Tibial nerve (tissue), 4 donors: ENCODE results near the gene BAZ1B. TPM values are rescaled to one million over a fixed set of nuclear protein-coding genes. Genes with fewer than 3 reads are reported as not detected.
"Not testable (repeated sequence)": the region's sequence is repeated elsewhere in the genome, so short reads cannot be mapped to it uniquely, and the experiment has no call there.

Experiments used
- DNase-seq, 2 donors: peaks; one replicate each; pipeline ENCODE4 v3.0.0-alpha.2; 2019; ENCODE audit warnings: low spot score in 2 of 2
- H3K27ac ChIP-seq, 4 donors: fragments of 200-600 bp; sonication (generic) in 3 of 4; one replicate each; pipeline ENCODE4 v1.5.1; 2017 to 2019; ENCODE audit warnings: mild to moderate bottlenecking in 1 of 4
- H3K27me3 ChIP-seq, 2 donors: fragments of 200-600 bp; sonication (generic) in 1 of 2; one replicate each; pipeline versions ENCODE4 v1.5.1 to v1.6.0; 2017 to 2019
- H3K36me3 ChIP-seq, 3 donors: fragments of 200-600 bp; sonication (generic); one replicate each; pipeline ENCODE4 v1.5.1; 2018 to 2019
- H3K4me1 ChIP-seq, 4 donors: fragments of 200-600 bp; sonication (generic) in 3 of 4; one replicate each; pipeline ENCODE4 v1.5.1; 2017 to 2019
- H3K4me3 ChIP-seq, 4 donors: fragments of 200-600 bp; sonication (generic) in 3 of 4; one replicate each; pipeline ENCODE4 v1.5.1; 2017 to 2019; ENCODE audit warnings: mild to moderate bottlenecking in 1 of 4, moderate library complexity in 1 of 4
- H3K9me3 ChIP-seq, 4 donors: fragments of 200-600 bp; sonication (generic) in 3 of 4; one replicate each; pipeline ENCODE4 v1.5.1; 2017 to 2019
- CTCF ChIP-seq, 5 experiments: fragments of 200-600 bp in 3 of 5; fragments of 450-650 bp in 2 of 5; sonication (generic) in 3 of 5; IDR thresholded peaks; one replicate each; pipeline ENCODE4 v1.5.1; 2016 to 2019; ENCODE audit warnings: antibody characterized with exemption in 5 of 5, mild to moderate bottlenecking in 3 of 5, moderate library complexity in 2 of 5
- EP300 ChIP-seq, 2 donors: sonication (generic); formaldehyde crosslinking; IDR thresholded peaks; one replicate each; pipeline ENCODE4 v1.6.1; 2017; ENCODE audit warnings: antibody characterized with exemption in 2 of 2, mild to moderate bottlenecking in 1 of 2
- POLR2A ChIP-seq, 2 donors: fragments of 450-650 bp; IDR thresholded peaks; one replicate each; pipeline ENCODE4 v1.6.1; 2017; ENCODE audit warnings: antibody characterized with exemption in 2 of 2, mild to moderate bottlenecking in 2 of 2, moderate library complexity in 2 of 2
- WGBS, 2 donors: methylation state at CpG; one replicate each; pipeline ENCODE4 v1.1.5; 2018; 5-methylcytosine and 5-hydroxymethylcytosine counted together
- total RNA-seq, 4 donors: library from RNA; depleted of rRNA; stranded (reverse); fragments of >200 nt; gene quantifications; one replicate each; pipeline ENCODE4 v1.1.0, GENCODE V29; 2016

The BAZ1B gene
- total RNA-seq, 4 donors from 2014 or later = 53.3 to 70.1 (median 63.6) TPM

- no peak overlapping the region for H3K27ac ChIP-seq
- DNase-seq = no peak
- no peaks in the 10 kb centered on the region for H3K27me3 ChIP-seq
- peaks cover 0 to 47% (median 8%) of the 10 kb centered on the region in 3 donors for H3K36me3 ChIP-seq
- no peaks in the 10 kb centered on the region for H3K4me1 ChIP-seq
- no peaks in the 10 kb centered on the region for H3K9me3 ChIP-seq
- TF ChIP-seq POLR2A (IDR thresholded peaks at IDR 0.05) (no peak), EP300 (IDR thresholded peaks at IDR 0.05) (no peak), CTCF (IDR thresholded peaks at IDR 0.05) (no peak)
- 60 to 70% methylated on average over 12 of the region's 12 CpGs for WGBS, 2 donors
- H3K4me3 ChIP-seq = no peak overlapping the region
Observed at GRCh38 chr7:73567846-73568685, 46.0 kb upstream of the BAZ1B start.

DNA sequence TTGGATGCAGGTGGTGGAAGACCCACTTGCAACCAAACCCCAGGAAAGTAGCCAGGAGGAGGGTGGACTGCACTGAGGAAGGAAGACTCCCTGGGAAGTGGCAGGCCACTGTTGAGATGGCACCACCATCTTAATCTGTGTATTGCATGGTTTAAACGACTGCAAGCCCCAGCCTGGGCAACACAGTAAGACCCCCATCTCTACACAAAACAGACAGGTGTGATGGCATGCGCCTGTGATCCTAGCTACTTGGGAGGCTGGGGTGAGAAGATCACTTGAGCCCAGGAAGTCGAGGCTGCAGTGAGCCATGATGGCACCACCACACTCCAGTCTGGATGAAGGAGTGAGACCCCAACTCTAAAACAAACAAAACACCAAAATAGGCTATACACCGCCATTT, 45.0 kb upstream of the BAZ1B start:
- Histone ChIP-seq H3K9me3 (no peaks in the 10 kb centered on the region), H3K4me3 (no peak overlapping the region), H3K27ac (no peak overlapping the region), H3K27me3 (no peaks in the 10 kb centered on the region), H3K4me1 (no peaks in the 10 kb centered on the region), H3K36me3 (peaks cover 0 to 38% (median 5%) of the 10 kb centered on the region in 3 donors)
- WGBS, 2 donors = 91% methylated on average over 4 of the region's 4 CpGs
- no peak for DNase-seq
- TF ChIP-seq EP300 (IDR thresholded peaks at IDR 0.05) (no peak), CTCF (IDR thresholded peaks at IDR 0.05) (no peak), POLR2A (IDR thresholded peaks at IDR 0.05) (no peak)

DNA sequence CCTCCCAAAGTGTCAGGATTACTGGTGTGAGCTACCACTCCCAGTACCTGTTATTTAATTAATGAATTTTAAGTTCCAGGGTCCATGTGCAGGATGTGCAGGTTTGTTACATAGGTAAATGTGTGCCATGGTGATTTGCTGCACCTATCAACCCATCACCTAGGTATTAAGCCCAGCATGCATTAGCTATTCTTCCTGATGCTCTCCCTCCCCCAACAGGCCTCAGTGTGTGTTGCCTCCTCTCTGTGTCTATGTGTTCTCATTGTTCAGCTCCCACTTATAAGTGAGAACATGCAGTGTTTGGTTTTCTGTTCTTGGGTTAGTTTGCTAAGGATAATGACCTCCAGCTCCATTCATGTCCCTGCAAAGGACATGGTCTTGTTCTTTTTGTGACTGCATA, 44.3 kb upstream of the BAZ1B start:
- H3K27me3 ChIP-seq, DNase-seq, H3K9me3 ChIP-seq, H3K4me1 ChIP-seq: not testable (repeated sequence)
- H3K27ac ChIP-seq = peak overlapping the region in 1 of 4 donors; percentile 21
- H3K36me3 ChIP-seq = peaks cover 0 to 31% (median 5%) of the 10 kb centered on the region in 3 donors
- H3K4me3 ChIP-seq = peak overlapping the region in 1 of 4 donors; percentile 29

DNA sequence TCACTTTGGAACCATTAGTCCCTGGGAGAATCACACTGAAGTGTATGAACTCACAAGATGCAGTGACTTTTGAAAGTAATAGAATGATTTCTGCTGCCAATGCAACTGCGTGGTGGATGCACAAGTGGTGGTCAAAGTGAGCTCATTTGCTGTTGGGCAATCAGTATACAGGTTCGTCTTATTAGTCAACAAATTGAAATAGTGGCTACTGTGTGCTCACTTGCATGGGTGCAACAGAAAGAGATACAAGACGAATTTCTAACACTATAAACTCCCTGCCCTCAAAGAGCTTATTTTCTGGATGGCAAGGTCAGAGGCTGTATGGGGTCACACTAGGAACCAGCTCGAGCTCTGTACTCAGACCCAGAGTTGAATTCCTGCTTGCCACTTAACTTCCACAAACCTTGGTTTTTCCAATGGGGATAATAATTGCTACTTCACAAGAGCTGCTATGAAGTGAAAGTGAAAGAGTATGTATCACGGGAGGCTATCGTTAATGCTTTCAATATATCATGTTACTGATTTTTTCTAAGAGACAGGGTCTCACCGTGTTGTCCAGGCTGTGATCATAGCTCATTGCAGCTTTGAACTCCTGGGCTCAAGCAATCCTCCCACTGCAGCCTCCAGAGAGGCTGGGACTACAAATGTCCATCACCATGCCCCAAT, 43.7 kb upstream of the BAZ1B start:
- no peak for DNase-seq
- Histone ChIP-seq H3K27ac (peak overlapping the region in 1 of 4 donors; percentile 21), H3K9me3 (no peaks in the 10 kb centered on the region), H3K27me3 (no peaks in the 10 kb centered on the region), H3K4me1 (no peaks in the 10 kb centered on the region), H3K36me3 (peaks cover 0 to 24% (median 5%) of the 10 kb centered on the region in 3 donors), H3K4me3 (peak overlapping the region in 1 of 4 donors; percentile 29)
- 55 to 72% methylated on average over 7 of the region's 7 CpGs for WGBS, 2 donors
- TF ChIP-seq POLR2A (IDR thresholded peaks at IDR 0.05) = no peak
- TF ChIP-seq EP300 (IDR thresholded peaks at IDR 0.05) = no peak
- TF ChIP-seq CTCF (IDR thresholded peaks at IDR 0.05) = no peak

DNA sequence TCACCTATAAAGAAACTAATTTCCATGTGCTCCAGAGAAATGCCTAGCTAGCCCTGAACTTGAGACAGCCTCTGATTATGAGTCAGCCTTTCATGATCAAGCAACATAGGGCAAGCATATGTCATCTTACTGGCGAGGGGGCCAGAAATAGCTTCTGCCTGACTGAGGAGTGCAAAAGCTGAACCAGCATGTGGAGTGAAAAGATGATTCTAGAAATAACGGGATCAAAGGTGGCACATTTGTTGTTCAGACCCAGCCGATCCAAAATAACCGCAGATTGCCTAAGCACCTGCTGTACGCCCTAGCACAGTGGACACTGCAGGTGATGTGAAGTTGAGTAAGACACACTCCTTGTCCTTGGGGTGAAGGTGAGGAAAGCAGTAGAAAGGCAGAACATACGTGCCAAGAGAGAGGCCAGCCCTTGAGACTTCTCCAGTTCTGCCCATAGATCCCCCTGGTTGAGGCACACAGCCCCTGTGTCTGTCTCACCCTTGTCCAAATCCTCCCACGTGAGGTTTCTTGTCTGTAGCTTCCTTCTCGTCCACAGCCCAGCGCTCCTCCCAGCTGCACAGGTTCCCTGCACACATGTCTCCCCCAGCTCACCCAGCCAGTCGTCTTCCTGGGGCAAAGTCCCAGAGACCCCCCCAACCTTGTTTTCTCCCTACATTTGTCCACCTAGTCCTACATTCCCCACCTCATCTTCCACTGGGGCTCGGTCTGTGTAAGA, 38.2 kb upstream of the BAZ1B start:
- no peak for DNase-seq
- TF ChIP-seq POLR2A (IDR thresholded peaks at IDR 0.05) (no peak), CTCF (IDR thresholded peaks at IDR 0.05) (no peak), EP300 (IDR thresholded peaks at IDR 0.05) (no peak)
- Histone ChIP-seq H3K36me3 (no peaks in the 10 kb centered on the region), H3K27ac (no peak overlapping the region), H3K27me3 (no peaks in the 10 kb centered on the region), H3K9me3 (no peaks in the 10 kb centered on the region), H3K4me3 (no peak overlapping the region), H3K4me1 (peaks cover 0 to 19% (median 13%) of the 10 kb centered on the region in 4 donors)
- 50 to 52% methylated on average over 11 of the region's 11 CpGs for WGBS, 2 donors
